Fibroblast of skin of abdomen (primary cell): ENCODE measurements around the gene OR13C3. TPM values are rescaled to one million over a fixed set of nuclear protein-coding genes. Genes with fewer than 3 reads are reported as not detected.
"Not testable (repeated sequence)": the region's sequence is repeated elsewhere in the genome, so short reads cannot be mapped to it uniquely, and the experiment has no call there.

Experiments
- DNase-seq: peaks from one replicate; pipeline ENCODE4 v3.0.0-alpha.2; 2013
- polyA plus RNA-seq, 2 experiments: library from polyadenylated mRNA; unstranded; fragments of 120-200 nt; gene quantifications; one replicate each; pipeline ENCODE4 v1.2.1, GENCODE V29; 2013; ENCODE audit not compliant: insufficient read length in 2 of 2

Gene OR13C3
- not detected for polyA plus RNA-seq (2013, experiment 1 of 2; ENCODE audit: insufficient read length)
- not detected for polyA plus RNA-seq (2013, experiment 2 of 2; ENCODE audit: insufficient read length)

GRCh38 chr9:104536756-104537155 is at the start of gene OR13C3:
TSS of gene OR13C3 (minus strand) at chr9:104536856. CDS start at chr9:104536723, 133 bp downstream.
- no peak for DNase-seq

GRCh38 chr9:104580562-104580961 is 43.9 kb upstream of the OR13C3 start:
- no peak for DNase-seq

GRCh38 chr9:104577263-104577662 is 40.6 kb upstream of the OR13C3 start:
- DNase-seq, result no peak

- peak; percentile 48 for DNase-seq
These were observed 38.8 kb upstream of the OR13C3 start for GRCh38 chr9:104575456-104575855.

- DNase-seq, result no peak
These were observed 36.0 kb upstream of the OR13C3 start for GRCh38 chr9:104572612-104573011.

GRCh38 chr9:104568868-104569267 is 32.2 kb upstream of the OR13C3 start, which contains the start of gene OR13C8:
TSS of gene OR13C8 (plus strand) at chr9:104569168. CDS start at chr9:104569168, 0 bp downstream.
- no peak for DNase-seq

GRCh38 chr9:104564358-104564757 is 27.7 kb upstream of the OR13C3 start:
- no peak for DNase-seq

GRCh38 chr9:104556830-104557634 is 20.4 kb upstream of the OR13C3 start:
- DNase-seq, result no peak

- peak; percentile 55 for DNase-seq
These were observed 18.9 kb upstream of the OR13C3 start for GRCh38 chr9:104555521-104555920.

- peak; percentile 66 for DNase-seq
These were observed 16.6 kb upstream of the OR13C3 start for GRCh38 chr9:104553261-104553660.

- DNase-seq, result no peak
These were observed 8.0 kb upstream of the OR13C3 start for GRCh38 chr9:104544644-104545043.

GRCh38 chr9:104539275-104539674 is 2.6 kb upstream of the OR13C3 start:
- DNase-seq, result no peak

- DNase-seq, result no peak
These were observed 9.5 kb downstream of the OR13C3 start, which contains the start of gene OR13C4 for GRCh38 chr9:104527109-104527508. TSS of gene OR13C4 (minus strand) at chr9:104527209. CDS start at chr9:104527209, 0 bp downstream.

GRCh38 chr9:104520241-104520640 is 16.4 kb downstream of the OR13C3 start:
- DNase-seq, result not testable (repeated sequence)

- no peak for DNase-seq
These were observed 21.8 kb downstream of the OR13C3 start for GRCh38 chr9:104514901-104515300.

- DNase-seq, result no peak
These were observed 30.1 kb downstream of the OR13C3 start for GRCh38 chr9:104506565-104506964.

- no peak for DNase-seq
These were observed 32.7 kb downstream of the OR13C3 start, which contains the start of gene OR13F1 for GRCh38 chr9:104503963-104504362. TSS of gene OR13F1 (plus strand) at chr9:104504263. CDS start at chr9:104504263, 0 bp downstream.

- no peak for DNase-seq
These were observed 33.2 kb downstream of the OR13C3 start for GRCh38 chr9:104503440-104503839.

GRCh38 chr9:104494808-104495207 is 41.8 kb downstream of the OR13C3 start:
- DNase-seq, result peak; percentile 5
